NCI-H510A (cell line): ENCODE measurements around the gene HLTF.
"Not testable (repeated sequence)": the region's sequence is repeated elsewhere in the genome, so short reads cannot be mapped to it uniquely, and the experiment has no call there.

Experiments used
- DNase-seq: peaks from one replicate; lab custom pipeline; 2025; lab: John Stamatoyannopoulos, UW

HLTF gene, protein sequence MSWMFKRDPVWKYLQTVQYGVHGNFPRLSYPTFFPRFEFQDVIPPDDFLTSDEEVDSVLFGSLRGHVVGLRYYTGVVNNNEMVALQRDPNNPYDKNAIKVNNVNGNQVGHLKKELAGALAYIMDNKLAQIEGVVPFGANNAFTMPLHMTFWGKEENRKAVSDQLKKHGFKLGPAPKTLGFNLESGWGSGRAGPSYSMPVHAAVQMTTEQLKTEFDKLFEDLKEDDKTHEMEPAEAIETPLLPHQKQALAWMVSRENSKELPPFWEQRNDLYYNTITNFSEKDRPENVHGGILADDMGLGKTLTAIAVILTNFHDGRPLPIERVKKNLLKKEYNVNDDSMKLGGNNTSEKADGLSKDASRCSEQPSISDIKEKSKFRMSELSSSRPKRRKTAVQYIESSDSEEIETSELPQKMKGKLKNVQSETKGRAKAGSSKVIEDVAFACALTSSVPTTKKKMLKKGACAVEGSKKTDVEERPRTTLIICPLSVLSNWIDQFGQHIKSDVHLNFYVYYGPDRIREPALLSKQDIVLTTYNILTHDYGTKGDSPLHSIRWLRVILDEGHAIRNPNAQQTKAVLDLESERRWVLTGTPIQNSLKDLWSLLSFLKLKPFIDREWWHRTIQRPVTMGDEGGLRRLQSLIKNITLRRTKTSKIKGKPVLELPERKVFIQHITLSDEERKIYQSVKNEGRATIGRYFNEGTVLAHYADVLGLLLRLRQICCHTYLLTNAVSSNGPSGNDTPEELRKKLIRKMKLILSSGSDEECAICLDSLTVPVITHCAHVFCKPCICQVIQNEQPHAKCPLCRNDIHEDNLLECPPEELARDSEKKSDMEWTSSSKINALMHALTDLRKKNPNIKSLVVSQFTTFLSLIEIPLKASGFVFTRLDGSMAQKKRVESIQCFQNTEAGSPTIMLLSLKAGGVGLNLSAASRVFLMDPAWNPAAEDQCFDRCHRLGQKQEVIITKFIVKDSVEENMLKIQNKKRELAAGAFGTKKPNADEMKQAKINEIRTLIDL

DNA sequence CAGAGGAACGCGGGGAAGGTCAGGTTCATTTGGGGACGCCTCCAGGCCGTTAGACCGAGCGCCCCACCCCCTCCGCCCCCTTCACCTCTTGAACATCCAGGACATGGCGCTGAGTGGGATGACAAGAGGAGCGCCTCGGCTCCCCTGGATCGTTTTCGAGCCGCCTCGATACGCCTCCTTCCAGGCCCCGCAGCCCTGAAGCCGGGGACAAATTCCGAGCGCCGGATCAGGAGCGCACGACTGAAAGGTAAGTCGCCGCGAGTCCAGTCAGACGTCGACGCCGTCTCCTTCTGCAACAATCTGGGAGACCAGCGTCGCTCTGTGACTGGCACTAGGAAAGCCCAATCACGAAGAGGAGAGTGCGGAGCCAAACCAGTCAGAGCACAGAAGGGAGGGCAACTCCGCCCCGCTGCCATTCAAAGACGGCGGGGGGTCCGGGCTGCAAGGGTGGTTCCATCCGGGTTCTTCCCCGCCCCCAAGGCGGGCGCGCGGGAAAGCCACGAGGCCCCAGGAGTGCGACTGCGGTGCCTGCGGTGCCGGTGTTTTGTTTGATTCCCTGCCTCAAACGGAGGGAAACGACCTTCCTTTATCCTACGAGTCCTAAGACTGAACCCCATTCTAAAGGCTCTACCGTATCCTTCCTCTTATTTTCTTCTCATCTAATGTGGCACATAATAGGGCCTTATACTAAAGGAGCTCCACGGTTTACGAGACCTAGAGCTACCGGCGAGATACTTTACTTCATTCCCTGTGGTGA is at the start of gene HLTF:
TSS of gene HLTF (minus strand) at position 302 of the 757 bp plus-strand sequence. CDS start at position 105, 197 bp downstream.
- DNase-seq = peak; percentile 95

DNA sequence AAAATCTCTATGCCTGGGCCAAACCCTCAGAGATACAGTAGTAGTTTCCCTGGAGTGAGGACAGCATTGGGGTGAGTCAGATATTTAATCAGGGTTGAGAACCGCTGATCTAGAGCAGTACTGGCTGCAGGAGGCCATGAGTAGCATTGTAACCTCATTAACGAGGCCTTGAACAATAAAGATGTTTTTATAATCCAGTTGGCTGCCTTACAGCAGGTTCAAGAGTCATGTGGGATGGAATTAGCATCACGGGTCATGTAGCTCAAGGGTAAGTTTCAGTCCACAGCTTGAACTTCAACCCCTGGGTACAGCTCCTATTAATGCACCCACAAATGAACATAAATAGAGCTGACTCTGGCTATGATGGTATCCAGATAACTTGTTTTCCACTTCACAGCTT is 48.2 kb upstream of the HLTF start:
- peak; percentile 7 for DNase-seq

DNA sequence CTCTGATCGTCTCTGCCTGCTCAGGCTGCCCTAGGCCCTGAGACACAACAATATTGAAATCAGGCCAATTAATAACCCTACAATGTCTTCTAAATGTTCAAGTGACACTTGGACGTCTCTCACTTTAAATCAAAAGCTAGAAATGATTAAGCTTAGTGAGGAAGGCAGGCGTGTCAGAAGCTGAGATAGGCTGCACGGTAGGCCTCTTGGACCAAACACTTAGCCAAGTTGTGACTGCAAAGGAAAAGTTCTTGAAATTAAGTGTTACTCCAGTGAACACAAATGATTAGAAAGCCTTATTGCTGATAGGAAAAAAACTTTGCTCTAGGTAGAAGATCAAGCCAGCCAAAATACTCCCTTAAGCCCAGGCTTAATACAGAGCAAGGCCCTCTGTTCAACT is 45.3 kb upstream of the HLTF start:
- DNase-seq = no peak

DNA sequence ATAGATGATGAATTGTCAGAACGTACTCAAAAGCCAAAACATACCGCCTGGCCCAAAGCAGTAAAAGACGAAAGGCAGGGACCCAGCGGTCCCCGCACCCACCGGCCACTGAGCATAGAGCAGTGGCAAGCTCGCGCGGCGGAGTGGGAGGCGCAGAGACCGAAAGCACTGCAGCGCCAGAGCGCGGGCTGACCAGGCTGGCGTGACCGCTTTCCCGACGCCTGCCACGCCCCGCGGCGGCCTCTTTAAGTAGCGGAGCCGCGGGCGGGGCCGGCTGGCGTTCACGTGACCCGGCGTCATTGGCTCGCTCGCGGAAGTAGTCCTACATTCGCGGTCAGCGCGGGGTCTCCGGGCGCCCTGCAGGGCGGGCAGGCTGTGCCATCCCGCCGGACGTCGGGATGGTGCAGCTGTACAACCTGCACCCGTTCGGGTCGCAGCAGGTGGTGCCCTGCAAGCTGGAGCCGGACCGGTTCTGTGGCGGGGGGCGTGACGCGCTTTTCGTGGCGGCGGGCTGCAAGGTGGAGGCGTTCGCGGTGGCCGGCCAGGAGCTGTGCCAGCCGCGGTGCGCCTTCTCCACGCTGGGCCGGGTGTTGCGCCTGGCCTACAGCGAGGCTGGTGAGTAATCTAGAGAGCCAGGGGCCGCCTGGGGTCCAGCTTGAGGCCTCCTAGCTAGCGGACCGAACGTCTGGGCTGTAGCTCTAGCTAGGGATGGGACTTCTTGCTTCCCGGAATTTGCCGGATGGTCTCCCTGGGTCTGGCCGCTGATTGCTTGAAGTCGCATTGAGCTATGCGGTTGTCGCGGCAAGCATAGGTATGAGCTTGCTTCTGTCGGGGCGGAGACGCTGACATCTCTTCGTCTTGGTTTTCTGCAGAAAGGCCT is 43.2 kb upstream of the HLTF start, which contains the start of gene HPS3:
TSS of gene HPS3 (plus strand) at position 313 of the 880 bp plus-strand sequence. CDS start at position 399, 86 bp downstream.
- peak; percentile 85 for DNase-seq

DNA sequence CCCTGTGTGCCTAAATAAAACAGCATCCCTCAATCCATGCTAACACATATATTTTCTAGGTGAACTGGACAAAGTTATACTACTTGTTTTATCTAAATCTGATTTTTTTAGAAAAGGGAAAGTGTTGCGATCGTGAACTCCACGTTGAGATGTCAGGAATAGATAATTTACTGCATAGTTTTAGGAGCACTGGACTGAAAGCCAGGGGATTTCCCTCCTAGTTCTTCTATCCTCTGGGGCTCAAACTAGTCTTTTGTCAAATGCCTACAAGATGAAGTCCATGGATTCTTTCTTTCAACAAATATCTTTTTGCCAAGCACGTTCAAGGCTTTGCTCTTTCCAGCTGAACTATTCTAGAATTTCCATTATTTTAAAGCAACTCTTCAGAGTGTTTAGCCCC is 42.5 kb upstream of the HLTF start:
- no peak for DNase-seq

DNA sequence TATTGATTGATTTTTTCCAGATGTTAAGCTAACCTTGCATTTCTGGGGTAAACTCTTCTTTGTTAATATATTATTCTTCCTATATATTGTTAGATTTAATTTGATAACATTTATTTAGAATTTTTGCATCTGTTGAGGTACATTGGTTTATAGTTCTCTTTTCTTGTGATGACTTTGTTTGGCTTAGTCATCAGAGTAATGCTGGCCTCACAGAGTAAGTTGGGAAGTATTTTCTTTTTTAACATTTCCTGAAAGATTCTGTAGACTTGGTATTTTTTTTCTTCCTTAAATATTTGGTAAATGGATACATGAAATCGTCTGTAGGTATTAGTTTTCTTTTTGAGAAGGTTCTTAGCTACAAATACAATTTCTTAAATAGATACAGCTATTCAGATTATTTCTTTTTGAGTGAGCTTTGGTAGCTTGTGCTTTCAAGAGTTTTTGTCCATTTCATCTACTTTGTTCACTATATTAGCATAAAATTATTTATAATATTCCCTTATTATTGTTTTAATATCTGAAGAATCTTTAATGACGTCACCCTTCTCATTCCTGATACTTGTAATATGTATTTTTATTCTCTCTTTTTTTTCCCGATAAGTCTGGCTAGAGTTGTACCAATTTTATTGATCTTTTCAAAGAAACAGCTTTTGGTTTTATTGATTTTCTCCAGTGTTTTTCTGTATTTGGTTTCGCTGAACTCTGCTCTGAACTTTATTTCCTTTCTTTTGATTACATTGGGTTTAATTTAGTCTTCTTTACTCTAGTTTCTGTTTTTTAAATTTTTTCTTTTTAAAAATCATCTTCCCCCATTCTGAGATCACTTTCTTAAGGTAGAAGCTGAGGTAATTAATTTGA is 36.6 kb upstream of the HLTF start:
- DNase-seq = no peak

DNA sequence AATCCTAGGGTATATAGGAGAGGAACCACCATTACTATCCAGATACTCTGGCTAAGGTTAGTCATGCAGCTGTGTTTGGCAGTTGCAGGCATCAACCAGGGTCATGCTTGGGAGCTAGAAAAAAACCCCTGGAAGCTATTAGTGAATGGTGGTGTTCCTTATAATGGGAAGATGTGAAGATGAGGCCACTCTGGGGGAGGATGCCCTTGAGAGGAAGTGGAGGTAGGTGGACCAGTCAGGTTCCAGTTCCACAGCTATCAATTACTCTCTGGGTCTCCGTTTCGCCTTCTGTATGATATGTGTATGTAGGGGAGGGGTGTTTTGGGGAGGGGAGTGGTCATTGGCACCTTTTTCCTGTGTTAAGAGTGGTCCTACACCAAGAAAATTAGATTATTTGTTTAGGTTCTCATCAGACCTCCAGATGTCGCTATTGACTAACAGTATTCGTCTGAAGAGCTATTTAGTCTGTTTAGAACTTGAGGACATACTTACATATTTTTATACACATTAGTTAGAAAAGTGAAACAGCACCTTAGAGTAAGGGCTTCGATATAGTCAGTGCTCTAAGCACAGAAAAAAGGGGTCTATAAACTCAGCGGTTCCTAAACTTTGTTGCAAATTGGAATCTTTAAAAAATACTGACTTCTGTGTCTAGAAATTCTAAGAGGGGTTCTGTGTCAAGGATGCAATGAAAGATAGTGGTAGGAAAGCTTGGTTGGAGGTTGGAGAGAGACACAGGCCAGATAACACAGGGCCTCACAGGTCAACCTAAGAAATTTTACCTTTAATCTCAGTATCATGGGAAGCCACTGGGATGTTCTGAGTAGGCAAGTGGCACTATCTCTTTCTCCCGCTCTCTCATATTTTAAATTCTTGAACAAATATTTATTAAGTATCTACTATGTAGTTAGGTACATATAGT is 34.0 kb upstream of the HLTF start:
- DNase-seq = peak; percentile 14

DNA sequence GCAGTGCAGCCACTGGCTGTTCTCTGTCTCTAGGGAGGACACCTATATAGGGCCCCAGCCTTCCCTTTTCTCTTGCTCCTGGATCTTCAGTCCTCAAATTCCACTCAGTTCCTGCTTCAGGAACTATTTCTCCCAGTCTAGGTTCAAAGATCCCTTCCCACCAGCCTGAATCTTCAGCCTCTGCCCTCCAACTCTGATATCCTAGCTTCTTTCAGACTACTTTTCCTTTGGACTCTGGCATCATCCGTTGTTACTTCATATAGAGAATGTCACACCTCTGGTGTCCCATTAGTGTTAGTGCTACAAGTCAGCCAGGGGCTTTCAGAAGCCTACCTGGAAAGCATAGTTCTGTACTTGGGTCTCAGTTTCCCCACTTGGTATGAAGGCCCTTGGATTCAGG is 33.1 kb upstream of the HLTF start:
- no peak for DNase-seq

DNA sequence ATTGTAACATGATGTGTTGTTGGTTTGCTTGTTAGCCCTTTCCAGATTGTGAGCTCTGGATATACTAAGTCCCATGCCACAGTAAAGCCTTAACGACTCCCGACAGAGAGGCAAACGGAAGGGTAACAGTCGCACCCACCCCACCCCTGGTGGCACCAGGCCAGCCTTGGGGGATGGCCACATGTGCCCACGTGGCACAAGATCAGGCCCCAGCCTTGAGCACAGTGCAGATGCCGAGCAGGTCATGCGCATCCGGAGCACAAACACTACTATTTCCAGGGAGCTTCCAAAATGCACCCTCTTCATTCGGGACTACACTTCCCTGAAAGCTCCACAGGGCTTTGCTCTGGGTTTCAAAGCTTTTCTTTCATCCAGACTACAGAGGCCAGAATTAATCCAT is 32.4 kb upstream of the HLTF start:
- DNase-seq = no peak

DNA sequence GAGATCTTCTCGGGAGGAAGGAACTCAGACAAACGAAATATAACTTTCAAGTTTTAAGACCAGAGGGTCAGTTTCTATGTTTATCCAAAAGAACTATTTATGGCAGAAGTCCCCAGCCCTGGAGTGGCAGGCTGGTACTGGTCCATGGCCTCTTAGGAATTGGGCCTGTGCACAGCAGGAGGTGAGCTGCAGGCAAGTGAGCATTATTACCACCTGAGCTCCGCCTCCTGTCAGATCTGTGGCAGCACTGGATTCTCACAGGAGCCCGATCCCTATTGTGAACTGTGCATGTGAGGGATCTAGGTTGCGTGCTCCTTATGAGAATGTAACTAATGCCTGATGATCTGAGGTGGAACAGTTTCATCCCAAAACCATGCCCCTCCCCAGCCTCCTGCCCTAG is 28.8 kb upstream of the HLTF start:
- DNase-seq = no peak

DNA sequence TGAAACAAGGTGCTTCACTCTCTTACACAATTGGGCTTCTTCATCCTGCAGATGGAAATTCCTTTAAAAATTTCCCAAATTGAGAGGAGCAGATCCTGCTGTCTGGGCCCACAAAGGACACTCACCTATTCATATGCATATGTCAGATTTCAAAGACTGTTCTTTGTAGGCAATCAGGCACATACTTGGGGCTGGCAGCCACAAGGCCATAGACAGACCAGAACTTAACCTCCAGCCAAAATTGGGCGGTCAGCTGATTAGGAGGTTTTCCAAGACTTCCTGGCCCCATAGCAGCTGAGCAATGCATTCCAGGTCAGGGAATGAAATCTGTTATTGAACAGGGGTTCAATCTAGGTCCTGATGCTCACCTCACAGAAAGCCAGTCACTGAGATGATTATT is 28.1 kb upstream of the HLTF start:
- no peak for DNase-seq

DNA sequence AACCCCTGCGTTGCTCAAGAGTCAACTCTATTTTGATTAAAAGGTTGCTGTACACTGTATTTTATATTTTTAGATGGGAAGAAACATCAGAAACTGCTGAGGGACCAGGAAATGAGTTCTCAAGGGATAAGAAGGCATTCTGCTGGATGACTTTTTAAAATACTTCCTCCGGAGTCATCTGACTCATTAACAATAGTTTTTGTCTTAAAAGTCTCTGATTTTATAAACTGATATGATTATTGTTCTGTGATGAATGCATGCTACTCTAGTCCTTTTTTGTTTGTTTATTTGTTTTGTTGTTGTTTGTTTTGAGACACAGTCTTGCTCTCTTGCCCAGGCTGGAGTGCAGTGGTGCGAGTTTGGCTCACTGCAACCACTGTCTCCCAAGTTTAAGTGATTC is 18.2 kb upstream of the HLTF start:
- DNase-seq = no peak

DNA sequence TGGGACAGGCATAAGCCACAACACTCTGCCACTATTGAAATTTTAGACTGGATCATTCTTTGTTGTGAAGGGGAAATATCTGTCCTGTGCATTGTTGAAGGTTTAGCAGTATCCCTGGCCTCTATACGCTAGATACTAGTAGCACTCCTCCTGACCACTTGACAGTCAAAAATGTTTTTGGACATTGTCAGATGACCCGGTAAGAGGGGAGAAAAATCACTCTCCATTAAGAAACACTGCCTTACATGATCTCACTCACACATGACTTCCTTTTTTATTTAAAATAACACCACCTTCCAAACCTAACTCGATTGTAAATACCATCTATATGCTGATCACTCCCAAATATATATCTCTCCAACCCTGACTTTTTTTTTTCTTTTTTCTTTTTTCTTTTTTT is 15.3 kb upstream of the HLTF start:
- no peak for DNase-seq

DNA sequence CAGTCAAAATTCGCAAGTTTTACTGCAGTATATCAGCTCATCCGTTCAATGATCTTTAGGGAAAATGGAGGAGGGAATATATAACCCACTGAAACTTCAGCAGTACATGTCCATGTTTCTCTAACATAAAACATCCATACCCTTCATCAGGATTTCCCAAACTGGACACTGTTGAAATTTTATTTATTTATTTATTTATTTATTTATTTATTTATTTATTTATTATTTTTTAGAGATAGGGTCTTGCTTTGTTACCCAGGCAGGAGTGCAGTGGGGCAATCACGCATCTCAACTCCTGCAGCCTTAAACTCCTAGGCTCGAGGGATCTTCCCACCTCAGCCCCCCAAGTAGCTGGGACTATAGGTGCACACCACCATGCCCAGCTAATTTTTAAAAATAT is 14.8 kb upstream of the HLTF start:
- DNase-seq = no peak

DNA sequence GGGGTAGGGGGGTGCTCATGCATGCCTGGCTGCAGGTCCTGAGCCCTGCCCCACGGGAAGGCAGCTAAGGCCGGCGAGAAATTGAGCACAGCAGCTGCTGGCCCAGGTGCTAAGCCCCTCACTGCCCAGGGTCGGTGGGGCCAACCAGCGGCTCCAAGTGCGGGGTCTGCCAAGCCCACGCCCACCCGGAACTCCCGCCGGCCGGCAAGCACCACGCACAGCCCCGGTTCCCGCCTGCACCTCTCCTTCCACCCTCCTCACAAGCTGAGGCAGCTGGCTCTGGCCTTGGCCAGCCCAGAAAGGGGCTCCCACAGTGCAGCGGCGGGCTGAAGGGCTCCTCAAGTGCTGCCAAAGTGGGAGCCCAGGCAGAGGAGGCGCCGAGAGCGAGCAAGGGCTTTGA is 11.7 kb upstream of the HLTF start:
- not testable (repeated sequence) for DNase-seq

DNA sequence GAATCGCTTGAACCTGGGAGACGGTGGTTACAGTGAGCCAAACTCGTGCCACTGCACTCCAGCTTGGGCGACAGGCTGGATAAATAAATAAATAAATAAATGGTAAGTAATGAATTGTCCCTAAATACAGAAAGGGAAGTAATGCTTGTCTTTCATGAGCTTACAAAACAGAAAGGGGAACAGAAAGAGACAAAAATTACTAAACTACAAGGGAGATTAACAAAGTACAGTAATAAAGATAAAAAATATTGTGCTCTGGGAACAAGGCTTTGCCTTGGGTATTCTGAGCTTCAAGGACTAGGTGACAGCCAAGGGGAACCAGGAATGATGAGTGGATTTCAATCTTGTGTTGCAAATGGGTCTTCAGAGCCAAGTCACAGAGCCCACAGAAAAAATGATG is 9.2 kb upstream of the HLTF start:
- DNase-seq = no peak

DNA sequence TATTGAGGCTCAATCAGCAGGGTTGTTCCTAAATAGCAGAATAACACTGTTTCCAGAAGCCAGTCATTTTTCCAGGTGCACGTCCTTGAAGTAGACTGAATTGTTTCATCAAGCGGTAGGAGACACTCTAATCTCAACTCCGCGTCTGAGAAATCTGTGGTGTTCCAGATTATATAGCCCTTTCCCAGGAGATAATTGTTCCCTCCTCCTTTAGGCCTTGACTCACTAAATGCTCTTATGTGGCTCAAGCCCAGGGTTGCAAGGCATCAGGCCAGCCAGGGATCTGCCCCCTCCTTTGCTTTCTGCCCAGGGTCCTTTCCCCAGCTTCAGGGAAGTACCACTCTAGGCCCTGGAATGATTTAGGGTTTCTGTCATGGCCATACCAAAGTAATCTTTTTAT is 5.7 kb upstream of the HLTF start:
- no peak for DNase-seq

DNA sequence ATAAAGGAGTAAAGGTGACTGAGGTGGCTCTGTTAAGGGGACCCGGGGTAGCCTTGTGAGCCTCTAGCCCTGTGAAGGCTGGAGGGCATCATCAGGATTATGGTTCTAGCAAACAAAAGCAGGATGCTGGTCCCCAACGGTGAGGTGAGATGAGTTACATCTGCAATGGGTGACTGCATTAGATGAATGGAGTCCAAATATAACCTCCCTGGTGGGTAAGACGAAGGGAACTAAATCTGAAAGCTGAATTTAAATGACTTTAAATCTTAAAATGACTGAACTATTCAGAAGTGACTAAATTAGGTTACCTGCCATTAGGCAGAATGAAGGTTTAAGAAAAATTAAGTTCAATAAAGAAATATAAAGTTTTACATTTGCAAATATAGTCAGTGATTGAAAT is 4.6 kb upstream of the HLTF start:
- no peak for DNase-seq

DNA sequence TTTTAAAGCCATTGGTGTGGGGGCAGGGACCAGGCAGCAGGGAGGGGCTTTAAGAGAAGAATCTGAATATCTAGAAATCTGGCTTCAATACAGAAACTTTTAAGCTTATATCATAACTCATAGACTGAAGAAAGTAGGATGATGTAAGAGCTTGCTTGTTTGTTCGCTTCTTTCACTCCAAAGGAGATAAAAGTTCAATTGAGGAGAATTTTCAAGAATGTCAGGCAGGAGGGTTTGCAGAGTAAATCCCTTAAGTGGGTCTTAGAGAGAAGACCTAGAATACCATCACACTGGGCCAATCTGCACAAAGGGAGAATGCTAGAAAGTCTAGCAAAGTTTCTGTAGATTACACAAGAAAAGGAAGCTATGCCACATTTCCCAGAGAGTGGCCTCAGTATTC is 4.1 kb upstream of the HLTF start:
- no peak for DNase-seq
